DMS114 treated with DMSO at 0.1 percent for 48 hours (cell line): ENCODE data around the gene IKZF1.

Source experiments
- DNase-seq: peaks from one replicate; lab custom pipeline; 2025; ENCODE audit not compliant: unreplicated experiment; lab: John Stamatoyannopoulos, UW

IKZF1 gene

GRCh38 chr7:50282813-50283605, 21.5 kb upstream of the IKZF1 start:
- DNase-seq, result no peak

GRCh38 chr7:50283731-50284130, 20.8 kb upstream of the IKZF1 start:
- no peak for DNase-seq

GRCh38 chr7:50284296-50284695, 20.2 kb upstream of the IKZF1 start:
- no peak for DNase-seq

- DNase-seq, result no peak
Observed at GRCh38 chr7:50285269-50285668, 19.2 kb upstream of the IKZF1 start.

GRCh38 chr7:50287129-50287528, 17.4 kb upstream of the IKZF1 start:
- no peak for DNase-seq

- DNase-seq, result no peak
Observed at GRCh38 chr7:50292165-50292757, 12.3 kb upstream of the IKZF1 start.

GRCh38 chr7:50292763-50293162, 11.8 kb upstream of the IKZF1 start:
- no peak for DNase-seq

- no peak for DNase-seq
Observed at GRCh38 chr7:50293509-50294179, 10.9 kb upstream of the IKZF1 start.

- DNase-seq, result no peak
Observed at GRCh38 chr7:50295133-50295532, 9.4 kb upstream of the IKZF1 start.

- DNase-seq, result no peak
Observed at GRCh38 chr7:50296799-50297198, 7.7 kb upstream of the IKZF1 start.

GRCh38 chr7:50298811-50299562, 5.5 kb upstream of the IKZF1 start:
- DNase-seq, result no peak

GRCh38 chr7:50300336-50300735, 4.2 kb upstream of the IKZF1 start:
- DNase-seq, result no peak

GRCh38 chr7:50302486-50303334, 1.8 kb upstream of the IKZF1 start:
- DNase-seq, result no peak

GRCh38 chr7:50303335-50304128, 984 bp upstream of the IKZF1 start:
- no peak for DNase-seq

- no peak for DNase-seq
Observed at GRCh38 chr7:50304911-50305582, 531 bp downstream of the IKZF1 start.

GRCh38 chr7:50305583-50306493, 1.3 kb downstream of the IKZF1 start:
- no peak for DNase-seq

GRCh38 chr7:50306494-50307367, 2.2 kb downstream of the IKZF1 start:
- no peak for DNase-seq
